Measurements from ENCODE around the gene BARHL1.

BARHL1 gene

GRCh38 chr9:132630116-132630515, 47.7 kb downstream of the BARHL1 start:
- no peak for TF ChIP-seq ZNF274 (IDR thresholded peaks at IDR 0.05; ENCODE audit: low read depth, low read length)

GRCh38 chr9:132630811-132631210, 48.4 kb downstream of the BARHL1 start:
- no peak for TF ChIP-seq ZNF274 (IDR thresholded peaks at IDR 0.05; ENCODE audit: low read depth, low read length)
- no peak overlapping the region for H3K4me3 ChIP-seq (ENCODE audit: low read length)

More at GRCh38 chr9:132630116-132630515, 47.7 kb downstream of the BARHL1 start:
- no peak overlapping the region for H3K4me3 ChIP-seq (ENCODE audit: low read length)

GRCh38 chr9:132631280-132631679, 48.9 kb downstream of the BARHL1 start:
- TF ChIP-seq ZNF274 (IDR thresholded peaks at IDR 0.05; ENCODE audit: low read depth, low read length), result no peak
- no peak overlapping the region for H3K4me3 ChIP-seq (ENCODE audit: low read length)

GRCh38 chr9:132631685-132632084, 49.3 kb downstream of the BARHL1 start:
- no peak overlapping the region for H3K4me3 ChIP-seq (ENCODE audit: low read length)

GRCh38 chr9:132632413-132633129, 50.2 kb downstream of the BARHL1 start:
- no peak overlapping the region for H3K4me3 ChIP-seq (ENCODE audit: low read length)
- no peak for TF ChIP-seq ZNF274 (IDR thresholded peaks at IDR 0.05; ENCODE audit: low read depth, low read length)

More at GRCh38 chr9:132631685-132632084, 49.3 kb downstream of the BARHL1 start:
- TF ChIP-seq ZNF274 (IDR thresholded peaks at IDR 0.05; ENCODE audit: low read depth, low read length), result no peak

- no peak overlapping the region for H3K4me3 ChIP-seq (ENCODE audit: low read length)
- TF ChIP-seq ZNF274 (IDR thresholded peaks at IDR 0.05; ENCODE audit: low read depth, low read length), result no peak
Measured at GRCh38 chr9:132634327-132634726, 51.9 kb downstream of the BARHL1 start.

GRCh38 chr9:132637351-132637750, 54.9 kb downstream of the BARHL1 start:
- TF ChIP-seq ZNF274 (IDR thresholded peaks at IDR 0.05; ENCODE audit: low read depth, low read length), result no peak
- no peak overlapping the region for H3K4me3 ChIP-seq (ENCODE audit: low read length)

GRCh38 chr9:132637801-132638200, 55.4 kb downstream of the BARHL1 start:
- H3K4me3 ChIP-seq (ENCODE audit: low read length), result no peak overlapping the region
- no peak for TF ChIP-seq ZNF274 (IDR thresholded peaks at IDR 0.05; ENCODE audit: low read depth, low read length)

GRCh38 chr9:132638240-132638639, 55.8 kb downstream of the BARHL1 start:
- no peak for TF ChIP-seq ZNF274 (IDR thresholded peaks at IDR 0.05; ENCODE audit: low read depth, low read length)
- H3K4me3 ChIP-seq (ENCODE audit: low read length), result no peak overlapping the region

GRCh38 chr9:132639322-132639721, 56.9 kb downstream of the BARHL1 start:
- no peak for TF ChIP-seq ZNF274 (IDR thresholded peaks at IDR 0.05; ENCODE audit: low read depth, low read length)

More at GRCh38 chr9:132639322-132639721, 56.9 kb downstream of the BARHL1 start:
- H3K4me3 ChIP-seq (ENCODE audit: low read length), result no peak overlapping the region
